KMS-11 (cell line): ENCODE data around the gene CLDN34.
A peak's percentile ranks its signal among the peaks of the same experiment; 100 is the strongest.

Experiments
- H2AFZ ChIP-seq: fragments of 200-600 bp; sonication (generic); 2 replicates; pipeline ENCODE4 v1.6.1; 2016; ENCODE audit warnings: antibody characterized with exemption, mixed run types, low read depth
- H3K27ac ChIP-seq: fragments of 200-600 bp; sonication (generic); 2 replicates; pipeline ENCODE4 v1.6.1; 2016; ENCODE audit warnings: mild to moderate bottlenecking, mixed run types
- H3K27me3 ChIP-seq: fragments of 200-600 bp; sonication (generic); 2 replicates; pipeline ENCODE4 v1.6.1; 2017; ENCODE audit warnings: mild to moderate bottlenecking, low read depth, mixed run types, moderate library complexity; ENCODE audit not compliant: insufficient read depth
- H3K36me3 ChIP-seq: fragments of 200-600 bp; sonication (generic); 2 replicates; pipeline ENCODE4 v1.6.1; 2017; ENCODE audit warnings: mild to moderate bottlenecking, mixed run types; ENCODE audit not compliant: insufficient read depth
- H3K4me1 ChIP-seq: fragments of 200-600 bp; sonication (generic); 2 replicates; pipeline ENCODE4 v1.6.1; 2016; ENCODE audit warnings: mild to moderate bottlenecking, low read depth, mixed run types; ENCODE audit not compliant: poor library complexity, severe bottlenecking
- H3K4me2 ChIP-seq: fragments of 200-600 bp; sonication (generic); 2 replicates; pipeline ENCODE4 v1.7.0; 2016; ENCODE audit warnings: mild to moderate bottlenecking, mixed run types
- H3K4me3 ChIP-seq: fragments of 200-600 bp; sonication (generic); IDR thresholded peaks from 2 replicates; pipeline ENCODE4 v1.6.1; 2017; ENCODE audit warnings: low read depth, low read length, mixed read lengths; ENCODE audit not compliant: insufficient read depth
- H3K79me2 ChIP-seq: fragments of 200-600 bp; sonication (generic); 2 replicates; pipeline ENCODE4 v1.6.1; 2016; ENCODE audit warnings: low read depth, mixed run types; ENCODE audit not compliant: insufficient read depth
- H3K9ac ChIP-seq: fragments of 200-600 bp; sonication (generic); 2 replicates; pipeline ENCODE4 v1.6.1; 2016; ENCODE audit warnings: mild to moderate bottlenecking, mixed run types
- H4K20me1 ChIP-seq: fragments of 200-600 bp; sonication (generic); 2 replicates; pipeline ENCODE4 v1.6.1; 2016; ENCODE audit warnings: mild to moderate bottlenecking, mixed run types; ENCODE audit not compliant: insufficient read depth
- CTCF ChIP-seq: fragments of 200-600 bp; sonication (generic); conservative IDR thresholded peaks from 2 replicates; pipeline ENCODE4 v1.6.1; 2017; ENCODE audit warnings: low read depth, mild to moderate bottlenecking, antibody characterized with exemption, low read length, moderate library complexity, mixed read lengths

The CLDN34 gene

DNA sequence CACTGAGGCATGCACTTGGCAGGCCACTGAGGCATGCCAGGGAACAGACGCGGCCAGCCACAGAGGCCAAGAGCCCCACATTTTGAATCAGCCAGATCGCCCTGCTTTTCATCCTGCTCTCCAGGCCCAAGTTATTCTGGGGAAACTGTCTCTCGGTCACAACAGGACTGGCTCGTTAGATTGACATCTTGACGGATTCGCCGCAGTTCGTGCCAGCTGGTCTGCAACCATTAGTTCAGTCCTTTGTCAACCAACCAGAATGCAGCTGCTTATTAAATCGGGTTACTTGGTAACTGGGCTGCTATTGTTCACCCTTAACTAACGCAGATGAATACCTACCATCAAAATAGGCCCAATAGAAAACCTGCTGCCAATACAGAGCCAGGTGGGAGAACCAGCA, 16.7 kb downstream of the CLDN34 start:
- H3K4me1 ChIP-seq, result no peaks in the 10 kb centered on the region
- H3K27me3 ChIP-seq, result no peaks in the 10 kb centered on the region
- H3K4me2 ChIP-seq, result no peak overlapping the region
- H2AFZ ChIP-seq, result no peak overlapping the region
- H3K79me2 ChIP-seq, result no peaks in the 10 kb centered on the region
- H3K9ac ChIP-seq, result no peak overlapping the region
- no peak for TF ChIP-seq CTCF
- no peak overlapping the region for H3K27ac ChIP-seq
- H3K4me3 ChIP-seq, result no peak overlapping the region
- H3K36me3 ChIP-seq, result no peaks in the 10 kb centered on the region
- H4K20me1 ChIP-seq, result no peaks in the 10 kb centered on the region

- H3K27me3 ChIP-seq, result no peaks in the 10 kb centered on the region
- peak; percentile 66 for TF ChIP-seq CTCF
- no peaks in the 10 kb centered on the region for H4K20me1 ChIP-seq
- H3K36me3 ChIP-seq, result no peaks in the 10 kb centered on the region
- H3K4me1 ChIP-seq, result no peaks in the 10 kb centered on the region
- no peak overlapping the region for H2AFZ ChIP-seq
- H3K27ac ChIP-seq, result no peak overlapping the region
- H3K4me2 ChIP-seq, result no peak overlapping the region
- no peak overlapping the region for H3K9ac ChIP-seq
- no peaks in the 10 kb centered on the region for H3K79me2 ChIP-seq
- H3K4me3 ChIP-seq, result no peak overlapping the region
These were observed 21.6 kb downstream of the CLDN34 start for GRCh38 chrX:9988762-9989161.

- Histone ChIP-seq H2AFZ (no peak overlapping the region), H3K27ac (no peak overlapping the region), H3K4me2 (no peak overlapping the region), H3K4me3 (no peak overlapping the region), H3K79me2 (no peaks in the 10 kb centered on the region), H4K20me1 (no peaks in the 10 kb centered on the region), H3K27me3 (no peaks in the 10 kb centered on the region), H3K36me3 (no peaks in the 10 kb centered on the region), H3K4me1 (peaks cover 16% of the 10 kb centered on the region), H3K9ac (no peak overlapping the region)
- TF ChIP-seq CTCF, result no peak
These were observed 24.9 kb downstream of the CLDN34 start for GRCh38 chrX:9992061-9992460.

DNA sequence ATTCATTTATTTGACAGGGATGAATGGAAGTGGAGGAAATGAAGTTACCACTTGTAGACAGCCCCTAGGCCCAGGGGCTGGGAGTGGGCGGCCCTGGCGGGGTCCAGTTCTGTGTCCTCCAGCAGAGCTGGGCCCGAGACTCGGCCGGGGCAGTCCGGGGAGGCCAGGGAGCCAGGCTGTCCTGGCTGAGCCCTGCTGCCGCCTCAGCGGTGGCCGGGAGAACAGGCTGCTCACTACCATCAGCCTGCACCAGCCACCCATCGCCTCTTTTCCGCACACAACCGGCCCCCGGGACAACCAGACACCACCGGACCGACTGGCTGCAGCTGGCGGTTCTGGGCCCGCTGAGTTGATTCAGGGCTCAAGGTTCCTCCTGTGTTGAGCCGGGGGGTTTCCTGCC, 25.6 kb downstream of the CLDN34 start:
- no peaks in the 10 kb centered on the region for H3K36me3 ChIP-seq
- TF ChIP-seq CTCF, result no peak
- no peaks in the 10 kb centered on the region for H3K27me3 ChIP-seq
- no peak overlapping the region for H2AFZ ChIP-seq
- H3K27ac ChIP-seq, result no peak overlapping the region
- H3K4me1 ChIP-seq, result peaks cover 19% of the 10 kb centered on the region
- no peak overlapping the region for H3K4me2 ChIP-seq
- H3K9ac ChIP-seq, result no peak overlapping the region
- no peak overlapping the region for H3K4me3 ChIP-seq
- H4K20me1 ChIP-seq, result no peaks in the 10 kb centered on the region
- no peaks in the 10 kb centered on the region for H3K79me2 ChIP-seq
